HG02973 (cell line): ENCODE results near the gene ARRDC4.

Experiments
- ATAC-seq: cut with Tn5 transposase; IDR thresholded peaks from one replicate; pipeline ENCODE4 v1.9.1; 2021; ENCODE audit warnings: moderate library complexity; ENCODE audit not compliant: unreplicated experiment

The ARRDC4 gene

DNA sequence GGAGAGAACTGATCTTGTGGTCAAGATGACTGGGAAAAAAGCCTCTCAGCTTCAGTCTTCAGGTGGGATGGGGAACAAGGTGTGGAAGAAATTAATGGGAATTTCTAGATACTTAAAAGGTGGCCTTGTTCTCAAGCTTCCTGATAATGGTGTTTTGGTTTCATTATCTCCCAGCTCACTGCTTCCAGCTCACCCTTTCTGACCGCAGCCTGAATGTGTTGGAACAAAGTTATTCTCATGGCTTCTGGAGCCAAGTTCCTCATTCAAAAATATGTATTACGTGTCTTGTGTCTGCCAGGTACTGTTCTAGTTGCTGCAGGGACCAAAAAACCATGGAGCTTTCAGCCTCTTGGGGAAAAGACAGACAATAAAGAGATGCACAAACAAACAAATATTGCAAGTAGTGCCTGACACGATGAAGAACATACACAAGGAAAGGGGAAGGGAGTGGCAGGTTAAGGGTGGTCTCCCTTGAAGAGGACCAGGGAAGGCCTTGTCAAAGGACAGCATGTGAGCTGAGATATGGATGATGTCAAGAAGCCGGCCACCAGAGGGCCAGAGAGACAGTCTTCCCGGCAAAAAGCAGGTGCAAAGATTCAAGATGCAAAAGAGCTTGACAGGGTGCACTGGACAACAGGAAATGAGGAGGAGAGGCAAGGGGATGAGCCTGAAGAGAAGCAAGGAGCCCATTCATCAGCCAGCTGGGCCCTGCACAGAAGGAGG lies 35.5 kb downstream of the ARRDC4 start:
- no peak for ATAC-seq

DNA sequence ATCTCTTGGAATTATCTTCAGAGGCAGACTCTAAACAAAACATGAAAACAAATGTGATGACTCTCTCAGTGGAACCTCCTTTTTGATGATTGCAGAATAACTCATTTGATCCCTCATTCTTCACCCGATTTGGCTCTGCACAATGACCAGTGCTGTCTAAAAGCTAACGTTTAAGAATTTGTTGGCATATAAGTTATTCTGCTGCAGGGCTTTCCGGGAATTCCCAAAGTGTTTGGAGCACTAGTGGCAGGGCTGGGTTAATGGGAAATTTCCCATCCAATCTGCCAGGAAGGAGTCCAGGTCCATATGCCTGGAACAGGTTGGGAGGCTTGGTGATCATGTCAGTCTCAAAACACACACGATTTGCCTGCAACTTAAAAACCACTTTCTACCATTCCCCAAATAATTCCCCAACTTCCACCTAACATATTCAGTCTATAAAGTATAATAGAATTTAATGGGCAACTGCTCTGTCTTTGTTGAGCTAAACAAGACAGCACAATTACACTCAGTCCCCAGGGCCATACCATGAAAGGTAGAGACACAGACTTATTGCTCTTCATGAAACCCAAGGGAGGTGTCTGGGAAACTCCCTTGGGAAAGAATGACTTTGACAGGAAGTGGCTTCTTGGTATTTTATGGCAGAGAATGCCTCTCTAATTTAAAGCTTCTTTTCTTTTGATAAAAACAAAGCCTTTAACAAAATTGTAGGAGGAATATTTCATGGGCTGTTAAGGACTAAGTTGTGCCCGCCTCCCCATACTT lies 38.0 kb downstream of the ARRDC4 start:
- ATAC-seq, result no peak

DNA sequence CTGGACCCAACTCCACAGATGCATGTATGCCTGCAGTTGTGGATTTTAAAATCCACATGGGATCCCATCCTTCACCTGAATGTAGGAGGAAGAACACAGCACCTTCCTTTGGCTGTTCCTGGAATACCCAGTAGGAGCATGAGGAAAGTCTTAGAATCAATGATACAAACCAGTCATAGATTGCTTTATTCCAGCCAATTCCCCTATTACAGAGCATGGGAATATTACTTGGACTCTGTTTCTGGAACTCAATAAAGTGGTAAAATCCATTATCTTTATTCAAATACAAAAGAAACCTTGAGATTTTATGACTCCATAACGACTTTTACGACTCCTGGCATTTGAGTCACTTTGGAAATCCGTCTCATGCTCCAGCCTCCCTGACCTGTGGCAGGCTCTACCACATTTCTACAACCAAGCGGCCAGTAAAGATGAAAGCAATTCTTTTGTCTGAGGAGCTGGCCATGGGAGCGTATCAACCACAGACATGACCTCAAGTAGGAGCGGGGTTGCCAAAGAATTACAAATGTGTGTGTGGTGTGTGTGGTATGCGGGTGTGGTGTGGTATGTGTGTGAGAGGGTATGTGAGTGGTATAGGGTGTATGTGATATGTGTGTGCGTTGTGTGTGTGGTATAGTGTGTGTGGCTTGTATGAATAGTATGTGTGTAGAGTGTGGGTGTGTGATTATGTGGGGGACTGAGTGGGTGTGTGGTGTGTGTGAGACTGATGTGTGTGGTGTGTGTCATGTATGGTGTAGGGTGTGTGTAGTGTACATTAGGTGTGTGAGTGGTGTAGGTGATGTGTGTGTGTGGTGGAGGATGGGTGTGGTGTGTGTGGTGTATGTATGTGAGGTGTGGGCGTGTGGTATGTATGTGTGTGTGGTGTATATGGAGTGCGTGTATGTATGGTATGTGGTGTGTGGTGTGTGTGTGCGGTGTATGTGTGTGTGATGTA lies 40.0 kb downstream of the ARRDC4 start:
- no peak for ATAC-seq

DNA sequence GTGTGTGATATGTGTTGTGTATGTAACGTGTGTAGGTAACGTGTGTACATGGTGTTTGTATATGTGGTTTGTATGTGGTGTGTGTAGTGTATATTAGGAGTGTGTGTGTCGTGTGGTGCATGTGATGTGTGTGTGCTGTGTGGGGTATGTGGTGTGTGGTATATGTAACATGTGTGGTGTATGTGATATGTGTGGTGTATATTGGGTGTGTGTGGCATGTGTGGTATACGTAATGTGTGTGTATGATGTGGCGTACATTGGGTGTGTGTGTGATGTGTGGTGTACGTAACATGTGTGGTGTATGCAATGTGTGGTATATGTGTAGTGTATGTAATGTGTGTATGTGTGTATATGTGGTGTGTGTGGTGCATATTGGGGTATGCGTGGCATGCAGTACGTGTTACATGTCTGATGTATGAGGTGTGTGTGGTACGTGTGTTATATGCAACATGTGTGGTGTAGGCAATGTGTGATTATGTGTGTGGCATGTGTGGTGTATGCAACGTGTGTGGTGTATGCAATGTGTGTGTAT lies 41.2 kb downstream of the ARRDC4 start:
- no peak for ATAC-seq

DNA sequence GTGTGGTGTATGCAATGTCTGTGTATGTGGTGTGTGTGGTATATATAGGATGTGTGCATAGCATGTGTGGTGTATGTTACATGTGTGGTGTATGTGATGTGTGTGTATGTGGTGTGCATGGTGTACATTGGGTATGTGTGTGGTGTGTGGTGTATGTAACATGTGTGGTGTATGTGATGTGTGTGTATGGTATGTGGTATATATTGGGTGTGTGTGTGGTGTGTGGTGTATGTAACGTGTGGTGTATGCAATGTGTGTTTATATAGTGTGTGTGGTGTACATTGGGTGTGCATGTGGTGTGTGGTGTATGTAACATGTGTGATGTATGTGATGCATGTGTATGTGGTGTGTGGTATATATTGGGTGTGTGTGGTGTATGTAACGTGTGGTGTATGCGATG lies 41.9 kb downstream of the ARRDC4 start:
- no peak for ATAC-seq

DNA sequence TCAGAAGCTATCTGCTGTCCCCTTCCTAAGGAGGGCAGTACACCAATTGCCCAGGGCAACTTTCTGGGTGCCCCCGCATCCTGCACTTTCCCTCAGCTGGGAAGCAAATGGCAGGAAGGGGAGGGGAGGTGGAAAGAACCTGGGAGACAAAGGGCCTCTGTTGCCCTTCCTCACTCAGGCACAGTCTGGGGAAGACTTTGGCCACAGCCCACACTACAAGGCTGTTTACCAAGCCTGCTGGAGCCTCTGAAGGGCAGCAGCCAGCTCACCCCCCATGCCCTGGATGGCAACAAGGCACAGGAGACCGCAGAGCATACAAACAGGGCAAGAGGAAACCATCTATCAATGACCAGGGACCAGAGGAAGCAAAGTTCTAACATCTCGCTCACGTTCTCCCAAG lies 42.4 kb downstream of the ARRDC4 start:
- ATAC-seq, result no peak

DNA sequence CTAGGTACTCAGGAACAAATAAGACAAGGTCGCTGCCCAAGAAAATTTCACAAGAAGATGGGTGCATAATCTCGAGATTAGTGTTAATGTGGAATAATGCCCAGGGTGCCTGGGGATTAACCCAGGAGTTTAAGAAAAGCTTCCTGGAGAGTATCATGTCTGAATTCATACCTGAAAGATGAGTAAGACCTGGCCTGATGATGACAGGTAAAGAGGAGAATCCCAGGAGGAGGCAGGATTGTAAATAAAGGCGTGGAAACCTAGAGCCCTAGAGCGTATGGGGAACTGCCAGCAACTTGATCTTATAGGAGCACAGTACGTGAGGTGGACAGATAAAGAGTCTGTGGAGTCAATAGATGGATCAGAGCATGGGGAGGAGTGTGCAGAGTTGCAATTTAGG lies 43.0 kb downstream of the ARRDC4 start:
- ATAC-seq, result no peak

DNA sequence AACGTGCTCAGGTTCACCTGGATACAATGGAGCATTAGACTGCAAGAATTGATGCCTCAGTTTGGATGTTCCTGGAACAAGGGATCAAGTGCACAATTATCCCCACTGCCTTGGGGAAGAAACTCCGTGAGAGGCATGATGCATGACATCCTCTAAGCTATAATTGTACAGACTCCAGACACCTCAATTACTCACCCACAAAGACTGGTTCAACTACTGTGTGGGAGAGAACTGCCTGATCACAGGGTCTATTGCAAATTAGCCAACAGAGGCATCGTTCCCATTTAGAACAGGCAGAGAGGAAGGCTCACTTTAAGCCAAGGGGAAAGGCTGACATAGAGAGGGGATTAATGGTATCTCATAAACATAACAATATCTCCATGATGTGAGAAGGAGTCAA lies 43.5 kb downstream of the ARRDC4 start:
- no peak for ATAC-seq

DNA sequence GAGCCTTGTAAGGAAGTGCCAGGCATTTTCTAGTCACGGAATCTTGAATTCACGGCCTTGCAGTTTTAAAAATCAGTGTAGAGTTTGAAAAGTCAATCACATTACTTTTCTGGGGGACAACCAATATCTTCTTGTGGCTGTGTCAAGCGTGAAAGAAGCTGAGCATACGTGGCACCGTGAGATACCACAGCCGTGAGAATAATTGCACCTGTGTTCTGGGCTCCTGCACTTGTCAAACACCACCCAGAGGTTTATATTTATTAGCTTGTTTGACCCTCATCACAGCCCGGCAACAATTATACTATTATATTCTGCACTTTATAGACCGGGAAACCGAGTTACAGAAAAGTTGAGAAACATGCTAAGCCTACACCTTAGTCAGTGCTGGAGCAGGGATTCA lies 45.2 kb downstream of the ARRDC4 start:
- ATAC-seq, result no peak

DNA sequence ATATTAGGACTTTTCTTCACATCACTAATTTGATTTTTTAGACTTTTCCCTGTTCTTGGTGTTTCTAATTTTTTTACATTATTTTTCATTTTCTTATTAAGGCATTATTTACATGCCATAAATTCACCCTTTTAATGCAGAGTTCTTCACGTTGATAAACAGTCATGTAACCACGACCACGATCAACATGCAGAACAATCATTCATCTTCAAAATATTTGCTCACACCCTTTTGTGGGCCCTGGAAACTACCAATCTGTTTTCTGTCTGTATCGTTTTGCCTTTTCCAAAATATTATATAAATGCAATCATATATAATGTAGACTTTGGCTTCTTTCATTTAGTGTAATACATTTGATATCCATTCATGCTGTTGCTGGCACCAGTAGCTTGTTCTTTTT lies 48.7 kb downstream of the ARRDC4 start:
- no peak for ATAC-seq

DNA sequence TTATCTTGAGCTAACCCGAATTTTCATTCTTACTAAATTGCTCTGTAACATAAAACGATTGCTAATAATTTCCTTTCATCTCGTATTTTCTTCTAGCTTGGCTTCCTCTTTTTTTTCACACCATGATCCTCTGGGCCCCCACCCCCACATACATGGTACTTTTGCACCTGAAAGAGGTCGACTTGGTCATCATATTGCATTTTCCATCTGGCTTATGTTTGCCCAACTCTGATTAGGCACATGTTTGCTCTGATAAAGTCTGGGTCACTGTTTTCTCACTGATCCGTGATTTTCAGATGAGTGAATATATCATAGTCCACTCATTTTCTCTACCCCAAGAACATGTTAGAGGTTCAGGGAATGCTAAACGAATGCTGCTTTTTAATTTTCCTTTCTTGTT lies 49.5 kb downstream of the ARRDC4 start:
- no peak for ATAC-seq

DNA sequence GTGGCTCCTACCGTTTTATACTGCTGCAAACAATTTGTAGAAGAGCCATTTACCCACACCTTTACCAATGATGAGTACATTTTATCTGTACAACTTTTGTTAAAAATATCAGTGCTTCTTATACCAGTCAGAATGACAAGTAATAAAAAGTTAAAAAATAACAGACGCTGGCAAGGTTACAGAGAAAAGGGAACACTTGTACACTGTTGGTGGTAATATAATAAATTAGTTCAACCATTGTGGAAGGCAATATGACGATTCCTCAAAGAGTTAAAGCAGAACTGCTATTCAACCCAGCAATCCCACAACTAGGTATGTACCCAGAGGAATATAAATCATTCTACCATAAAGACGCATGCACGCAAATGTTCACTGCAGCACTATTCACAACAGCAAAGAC lies 51.9 kb downstream of the ARRDC4 start:
- ATAC-seq, result no peak

DNA sequence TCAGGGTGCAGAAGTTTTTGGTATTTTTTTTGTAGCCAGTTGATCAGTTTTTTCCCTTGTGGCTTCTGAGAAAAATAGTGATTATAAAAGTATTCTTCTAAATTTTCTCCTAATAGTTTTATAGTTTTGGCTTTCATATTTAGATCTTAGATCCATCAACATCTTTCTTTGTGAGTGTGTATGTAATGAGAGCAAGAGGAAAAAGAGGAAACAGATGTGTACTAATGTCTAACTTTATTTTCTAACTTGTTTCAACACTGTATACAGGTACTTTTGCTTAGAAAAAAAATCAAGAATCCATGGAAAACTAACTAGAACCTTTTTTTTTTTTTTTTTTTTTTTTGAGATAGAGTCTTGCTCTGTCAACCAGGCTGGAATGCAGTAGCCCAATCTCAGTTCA lies 53.1 kb downstream of the ARRDC4 start:
- ATAC-seq, result no peak

DNA sequence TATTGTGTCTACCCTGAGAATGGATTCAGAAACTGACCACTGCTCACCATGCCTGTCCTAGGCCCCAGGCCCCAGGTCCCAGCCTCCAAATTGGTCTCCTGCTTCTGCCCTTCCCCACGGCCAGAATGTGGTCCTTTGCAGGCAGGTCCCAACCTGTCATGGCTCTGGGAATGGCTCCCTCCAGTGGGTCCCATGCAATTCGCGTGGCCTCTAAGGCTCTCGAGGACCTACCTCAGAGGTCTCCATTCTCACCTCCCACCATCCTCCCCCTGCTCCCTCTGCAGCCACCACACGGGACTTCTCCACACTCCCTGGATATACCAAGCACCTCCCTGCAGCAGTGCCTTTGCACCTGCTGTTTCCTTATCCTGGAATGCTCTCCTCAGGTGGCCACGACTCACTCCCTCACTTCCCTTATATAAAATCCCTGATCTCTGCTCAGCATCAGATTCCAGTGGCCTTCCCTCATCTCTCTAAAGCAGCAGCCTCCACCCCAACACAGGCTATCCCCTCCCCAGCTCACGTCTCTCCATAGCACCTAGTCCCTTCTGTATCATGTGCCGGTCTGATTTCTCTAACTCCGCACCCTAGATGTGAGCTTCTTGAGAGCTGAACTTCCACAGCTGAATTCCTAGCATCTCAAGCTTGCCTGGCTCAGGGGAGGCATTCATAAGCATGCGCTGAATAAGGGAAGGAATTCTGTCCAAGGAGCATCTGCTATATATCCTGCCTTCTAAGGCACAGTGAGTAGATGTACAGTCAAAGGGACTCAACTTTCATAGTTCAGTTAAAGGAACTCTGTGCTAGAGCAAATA lies 56.9 kb downstream of the ARRDC4 start:
- no peak for ATAC-seq

DNA sequence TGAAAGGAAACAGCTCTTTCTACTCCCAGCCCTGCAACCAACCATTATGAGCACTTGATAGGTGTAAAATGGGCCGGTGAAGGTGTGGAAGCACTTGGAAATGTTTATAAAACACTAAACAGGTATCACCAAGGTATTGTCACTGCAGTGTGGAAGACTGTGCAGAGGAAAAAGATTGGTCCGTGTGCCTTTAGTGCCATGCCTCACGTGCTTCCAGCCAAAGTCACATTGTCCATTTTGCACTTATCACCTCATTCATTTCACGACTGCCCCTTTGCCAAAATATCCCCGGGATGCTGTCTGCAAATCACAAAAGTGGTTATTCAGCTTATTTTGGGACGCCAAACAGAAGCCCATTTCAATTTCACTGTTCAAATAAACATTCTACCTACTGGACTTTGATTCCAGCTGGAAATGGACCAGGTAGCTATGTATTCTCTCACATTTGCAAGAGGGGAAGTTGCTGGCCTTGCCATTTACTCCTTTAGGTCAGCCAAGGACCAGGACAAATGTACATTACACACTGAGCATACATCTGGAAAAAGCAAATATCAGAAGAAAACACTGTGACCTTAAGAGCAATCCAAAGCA lies 58.4 kb downstream of the ARRDC4 start:
- ATAC-seq, result no peak
